ENCODE data around the gene CCDC27. TPM values are rescaled to one million over a fixed set of nuclear protein-coding genes. Genes with fewer than 3 reads are reported as not detected.

CCDC27 gene
- total RNA-seq, 1 experiment from 2014 or later: not detected

GRCh38 chr1:3736708-3737107, 15.5 kb upstream of the CCDC27 start:
- Histone ChIP-seq H3K27me3 (ENCODE audit: low read length) (no peaks in the 10 kb centered on the region), H3K79me2 (ENCODE audit: low read length) (no peaks in the 10 kb centered on the region), H4K20me1 (ENCODE audit: low read length) (no peaks in the 10 kb centered on the region), H3K4me3 (ENCODE audit: low read length) (no peak overlapping the region), H3K4me2 (ENCODE audit: low read length) (no peak overlapping the region), H3K9me2 (replicated peaks; ENCODE audit: low read length) (no peaks in the 10 kb centered on the region), H3K36me3 (ENCODE audit: low read depth, low read length) (peaks cover 29% of the 10 kb centered on the region), H3F3A (ENCODE audit: low read length, unreplicated experiment) (no peaks in the 10 kb centered on the region), H3K27ac (ENCODE audit: low read length) (no peak overlapping the region), H3K9ac (ENCODE audit: low read length) (no peak overlapping the region), H3K9me3 (ENCODE audit: low read length) (no peaks in the 10 kb centered on the region), H3K4me1 (ENCODE audit: insufficient read depth, low read length) (no peaks in the 10 kb centered on the region), H2AFZ (ENCODE audit: low read length) (no peak overlapping the region)
- ChIA-PET CTCF (no interaction called here), POLR2A (ENCODE audit: unreplicated experiment) (no interaction called here)
- TF ChIP-seq EZH2 (IDR thresholded peaks at IDR 0.05; ENCODE audit: low read length, unreplicated experiment) (no peak), EZH2phosphoT487 (IDR thresholded peaks at IDR 0.05; ENCODE audit: borderline replicate concordance, low read length) (no peak), CTCF (conservative IDR thresholded peaks at IDR 0.05; ENCODE audit: low read depth, low read length) (no peak)
- ATAC-seq: no peak
- intact Hi-C loops (cut with micrococcal nuclease): no loop called here
- DNase-seq: no peak
- no TSS peak for BruUV-seq (replicated peaks)

GRCh38 chr1:3738943-3739342, 13.3 kb upstream of the CCDC27 start:
- ATAC-seq: no peak
- ChIA-PET POLR2A (ENCODE audit: unreplicated experiment) (no interaction called here), CTCF (no interaction called here)

More at GRCh38 chr1:3738943-3739342, 13.3 kb upstream of the CCDC27 start:
- H4K20me1 ChIP-seq (ENCODE audit: low read length): 0 out of 2 replicates have a peak, but pooled peaks cover 12% of the 10 kb centered on the region
- DNase-seq: no peak
- H3K4me3 ChIP-seq (ENCODE audit: low read length): no peak overlapping the region
- TF ChIP-seq EZH2 (IDR thresholded peaks at IDR 0.05; ENCODE audit: low read length, unreplicated experiment) (no peak), EZH2phosphoT487 (IDR thresholded peaks at IDR 0.05; ENCODE audit: borderline replicate concordance, low read length) (no peak), CTCF (conservative IDR thresholded peaks at IDR 0.05; ENCODE audit: low read depth, low read length) (no peak)
- no peaks in the 10 kb centered on the region for H3F3A ChIP-seq (ENCODE audit: low read length, unreplicated experiment)
- H3K9me2 ChIP-seq (replicated peaks; ENCODE audit: low read length): no peaks in the 10 kb centered on the region
- H3K27me3 ChIP-seq (ENCODE audit: low read length): no peaks in the 10 kb centered on the region
- H3K9me3 ChIP-seq (ENCODE audit: low read length): no peaks in the 10 kb centered on the region
- H3K36me3 ChIP-seq (ENCODE audit: low read depth, low read length): peaks cover 42% of the 10 kb centered on the region
- BruUV-seq (replicated peaks): TSS peak; percentile 18
- H2AFZ ChIP-seq (ENCODE audit: low read length): no peak overlapping the region
- H3K27ac ChIP-seq (ENCODE audit: low read length): no peak overlapping the region
- H3K79me2 ChIP-seq (ENCODE audit: low read length): peaks cover 11% of the 10 kb centered on the region; the same call in 1 of the 2 replicates
- intact Hi-C loops (cut with micrococcal nuclease): no loop called here
- no peak overlapping the region for H3K9ac ChIP-seq (ENCODE audit: low read length)
- H3K4me1 ChIP-seq (ENCODE audit: insufficient read depth, low read length): no peaks in the 10 kb centered on the region
- H3K4me2 ChIP-seq (ENCODE audit: low read length): no peak overlapping the region
